Brain microvascular endothelial cell (primary cell): ENCODE data around the gene LTBP1.
A peak's percentile ranks its signal among the peaks of the same experiment; 100 is the strongest.

ENCODE experiments used
- DNase-seq: peaks from one replicate; pipeline ENCODE4 v3.0.0-alpha.2; 2020
- H3K27ac ChIP-seq: fragments of 250-450 bp; sonication (Bioruptor Pico); 2 replicates; pipeline ENCODE4 v1.5.1; 2020; ENCODE audit warnings: mild to moderate bottlenecking, moderate library complexity
- H3K27me3 ChIP-seq: fragments of 250-450 bp; sonication (Bioruptor Pico); replicated peaks from 2 replicates; pipeline ENCODE4 v1.5.1; 2020; ENCODE audit warnings: mild to moderate bottlenecking
- H3K36me3 ChIP-seq: fragments of 250-450 bp; sonication (Bioruptor Pico); replicated peaks from 2 replicates; pipeline ENCODE4 v1.5.1; 2020; ENCODE audit warnings: mild to moderate bottlenecking
- H3K4me3 ChIP-seq: 2 replicates; pipeline ENCODE4 v1.5.1; 2011; ENCODE audit warnings: low read depth, mild to moderate bottlenecking, control low read depth, low read length, moderate library complexity
- in situ Hi-C: cut with HindIII; loops from 2 replicates; pipeline ENCODE4 v1.10.0; 2017; ENCODE audit warnings: low sequenced_read_pairs, low pct_ligation_motif_present
- TF ChIP-seq, protein P1 (sequence below): IDR thresholded peaks from 2 replicates; pipeline ENCODE4 v1.5.1; 2011; ENCODE audit warnings: low read depth, mild to moderate bottlenecking, moderate library complexity, low read length, control low read depth, inconsistent platforms; ENCODE audit errors: missing control alignments

The LTBP1 gene

DNA sequence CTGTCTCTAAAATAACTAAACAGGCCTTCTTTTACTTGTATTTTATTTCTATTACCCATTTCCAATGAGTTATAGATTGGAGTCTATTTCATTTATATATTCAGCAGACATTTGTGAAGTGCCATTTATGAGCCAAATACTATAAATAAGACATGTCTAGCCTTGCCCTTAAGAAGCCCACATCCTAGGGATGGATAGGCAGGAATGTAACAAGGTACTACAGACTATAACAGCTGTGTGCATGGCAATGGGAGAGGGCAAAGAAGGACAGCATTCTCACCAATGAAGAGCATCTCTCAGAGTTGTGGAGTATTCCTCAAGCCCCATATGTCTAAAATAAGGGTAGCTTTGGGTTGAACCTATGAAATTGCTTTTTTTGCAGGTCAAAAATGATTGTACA, 367.8 kb downstream of the LTBP1 start:
- in situ Hi-C loops, result no loop called here
- no peak for DNase-seq

DNA sequence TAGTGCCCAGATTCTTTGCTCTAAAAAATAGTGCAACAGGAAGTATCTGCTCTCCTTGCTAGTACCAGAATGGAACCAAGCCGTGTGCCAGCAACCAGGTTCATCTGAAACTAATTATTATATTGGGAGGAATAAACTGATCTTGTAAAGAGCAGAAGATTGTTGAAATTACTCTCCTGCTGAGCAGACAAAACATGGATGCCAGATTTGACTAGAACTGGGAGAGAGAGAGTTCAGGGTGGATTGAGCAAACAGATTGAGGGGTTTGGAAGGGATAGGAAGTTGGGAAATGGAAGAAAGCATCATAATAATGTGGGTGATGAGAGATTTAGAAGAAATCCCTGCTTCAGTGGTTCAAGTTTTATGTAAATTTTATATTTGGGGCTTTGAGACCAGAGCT, 369.6 kb downstream of the LTBP1 start:
- peaks cover 69% of the 10 kb centered on the region for H3K36me3 ChIP-seq
- in situ Hi-C loops, result no loop called here
- H3K27ac ChIP-seq, result no peak overlapping the region
- no peak for DNase-seq
- TF ChIP-seq, protein P1, sequence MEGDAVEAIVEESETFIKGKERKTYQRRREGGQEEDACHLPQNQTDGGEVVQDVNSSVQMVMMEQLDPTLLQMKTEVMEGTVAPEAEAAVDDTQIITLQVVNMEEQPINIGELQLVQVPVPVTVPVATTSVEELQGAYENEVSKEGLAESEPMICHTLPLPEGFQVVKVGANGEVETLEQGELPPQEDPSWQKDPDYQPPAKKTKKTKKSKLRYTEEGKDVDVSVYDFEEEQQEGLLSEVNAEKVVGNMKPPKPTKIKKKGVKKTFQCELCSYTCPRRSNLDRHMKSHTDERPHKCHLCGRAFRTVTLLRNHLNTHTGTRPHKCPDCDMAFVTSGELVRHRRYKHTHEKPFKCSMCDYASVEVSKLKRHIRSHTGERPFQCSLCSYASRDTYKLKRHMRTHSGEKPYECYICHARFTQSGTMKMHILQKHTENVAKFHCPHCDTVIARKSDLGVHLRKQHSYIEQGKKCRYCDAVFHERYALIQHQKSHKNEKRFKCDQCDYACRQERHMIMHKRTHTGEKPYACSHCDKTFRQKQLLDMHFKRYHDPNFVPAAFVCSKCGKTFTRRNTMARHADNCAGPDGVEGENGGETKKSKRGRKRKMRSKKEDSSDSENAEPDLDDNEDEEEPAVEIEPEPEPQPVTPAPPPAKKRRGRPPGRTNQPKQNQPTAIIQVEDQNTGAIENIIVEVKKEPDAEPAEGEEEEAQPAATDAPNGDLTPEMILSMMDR, result no peak
- no peak overlapping the region for H3K4me3 ChIP-seq
- H3K27me3 ChIP-seq, result no peaks in the 10 kb centered on the region

More for the DNA sequence above, 367.8 kb downstream of the LTBP1 start:
- H3K27ac ChIP-seq, result no peak overlapping the region
- H3K36me3 ChIP-seq, result peaks cover 73% of the 10 kb centered on the region
- TF ChIP-seq, protein P1, result no peak
- no peak overlapping the region for H3K4me3 ChIP-seq
- no peaks in the 10 kb centered on the region for H3K27me3 ChIP-seq

DNA sequence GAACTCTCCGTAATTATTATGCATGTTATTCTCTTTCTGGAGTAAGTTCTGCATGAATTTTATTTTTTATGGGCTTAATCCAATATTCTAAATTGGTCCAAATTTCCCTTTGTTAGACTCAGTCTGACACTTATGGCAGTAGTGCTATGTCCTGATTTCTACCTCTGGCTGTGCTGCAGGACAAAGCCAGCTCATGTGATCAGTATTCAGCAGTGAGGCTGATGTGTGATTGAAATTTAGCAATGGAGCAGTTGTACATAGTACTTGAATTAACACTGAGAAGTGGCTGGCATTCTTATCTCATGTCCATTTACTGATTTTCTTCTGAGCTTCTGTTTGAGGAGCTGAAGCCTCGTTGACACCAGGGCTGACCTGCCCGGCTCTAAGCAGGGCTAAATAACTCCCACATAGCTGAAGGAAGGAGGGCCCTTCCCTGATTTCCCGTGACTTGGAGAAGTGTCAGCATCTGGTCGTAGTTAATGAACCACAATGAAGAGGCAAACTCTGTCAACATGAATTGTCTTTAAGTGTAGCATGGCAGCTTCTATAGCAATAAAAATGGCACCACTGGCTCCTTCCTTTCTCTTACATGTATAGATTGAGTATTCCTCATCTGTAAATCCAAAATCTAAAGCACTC, 370.7 kb downstream of the LTBP1 start:
- in situ Hi-C loops, result no loop called here
- TF ChIP-seq, protein P1, result no peak
- no peak overlapping the region for H3K27ac ChIP-seq

DNA sequence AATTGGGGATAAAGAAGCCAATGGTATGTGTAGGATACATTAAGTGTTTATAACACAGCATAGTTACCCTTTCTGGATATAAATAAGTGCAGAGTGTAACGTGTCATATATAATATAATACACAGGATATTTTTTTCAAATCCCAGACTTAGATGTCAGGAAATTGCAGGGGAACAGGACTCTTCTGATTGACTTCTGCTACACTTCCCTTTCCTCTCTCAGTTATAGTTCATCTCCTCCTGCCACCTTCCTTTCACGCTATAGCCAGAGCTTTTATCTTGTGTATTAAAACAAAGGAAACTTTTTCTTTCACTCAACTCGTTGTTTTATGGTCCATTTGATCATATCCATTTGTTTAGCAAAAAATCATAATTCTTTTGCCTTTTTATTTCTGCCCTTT, 371.7 kb downstream of the LTBP1 start:
- TF ChIP-seq, protein P1, result no peak
- no peak for DNase-seq
- peaks cover 60% of the 10 kb centered on the region for H3K36me3 ChIP-seq
- H3K27ac ChIP-seq, result no peak overlapping the region
- no peak overlapping the region for H3K4me3 ChIP-seq
- in situ Hi-C loops, result no loop called here
- H3K27me3 ChIP-seq, result no peaks in the 10 kb centered on the region

More for the DNA sequence above, 370.7 kb downstream of the LTBP1 start:
- no peaks in the 10 kb centered on the region for H3K27me3 ChIP-seq
- peaks cover 61% of the 10 kb centered on the region for H3K36me3 ChIP-seq
- no peak for DNase-seq
- no peak overlapping the region for H3K4me3 ChIP-seq

DNA sequence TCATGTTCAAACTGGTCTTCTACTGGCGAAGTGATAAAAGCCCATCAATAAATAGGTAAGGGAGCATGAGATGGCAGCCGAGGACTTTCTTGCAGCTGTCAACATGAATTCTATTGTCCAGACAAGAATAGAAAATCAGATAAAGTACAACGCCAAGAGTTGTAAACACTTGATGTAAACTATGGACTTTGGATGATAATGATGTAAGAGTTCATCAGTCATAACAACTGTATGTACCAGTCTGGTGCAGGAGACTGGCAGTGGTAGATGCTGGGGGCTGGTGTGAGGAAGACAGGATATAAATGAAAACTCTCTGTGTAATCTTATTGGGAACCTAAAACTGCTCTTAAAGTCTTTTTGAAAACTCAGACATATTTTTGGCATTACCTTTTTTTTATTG, 373.8 kb downstream of the LTBP1 start:
- no peak for DNase-seq
- Histone ChIP-seq H3K27ac (no peak overlapping the region), H3K4me3 (no peak overlapping the region), H3K36me3 (peaks cover 46% of the 10 kb centered on the region), H3K27me3 (no peaks in the 10 kb centered on the region)
- TF ChIP-seq, protein P1, result no peak
- in situ Hi-C loops, result no loop called here

DNA sequence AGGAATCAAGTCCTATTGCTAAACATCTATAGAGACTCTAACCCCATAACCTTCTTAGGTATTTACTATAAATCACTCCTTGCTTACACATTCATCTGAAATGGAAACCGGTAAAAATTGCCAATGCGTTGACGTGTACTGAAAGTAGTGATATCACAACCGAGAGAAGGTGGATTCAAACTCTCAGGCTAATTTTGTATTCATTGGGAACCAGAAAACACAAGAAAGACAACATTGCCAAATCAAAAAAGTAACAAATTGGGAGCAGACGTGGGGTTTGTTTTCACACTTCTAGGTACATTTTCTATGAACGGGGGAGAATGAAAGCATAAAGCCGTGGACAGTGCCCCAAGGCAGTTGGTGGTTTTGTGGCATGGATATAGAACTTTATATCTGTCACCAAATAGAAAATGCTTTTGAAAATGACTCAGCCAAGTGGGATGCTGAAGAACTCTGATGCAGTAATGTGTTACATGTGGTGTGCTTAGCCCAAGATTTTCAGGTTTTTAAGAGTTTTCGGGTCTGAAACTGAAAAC, 374.6 kb downstream of the LTBP1 start:
- Histone ChIP-seq H3K27ac (peak overlapping the region; percentile 45), H3K27me3 (no peaks in the 10 kb centered on the region), H3K4me3 (no peak overlapping the region), H3K36me3 (peaks cover 45% of the 10 kb centered on the region)
- in situ Hi-C loops, result no loop called here
- DNase-seq, result peak; percentile 37
- TF ChIP-seq, protein P1, result no peak
